HG02623 (cell line): ENCODE measurements around the gene MRS2.
A peak's percentile ranks its signal among the peaks of the same experiment; 100 is the strongest.
"Not testable (repeated sequence)": the region's sequence is repeated elsewhere in the genome, so short reads cannot be mapped to it uniquely, and the experiment has no call there.

Source experiments
- ATAC-seq: cut with Tn5 transposase; IDR thresholded peaks from one replicate; pipeline ENCODE4 v1.9.1; 2021; ENCODE audit warnings: moderate library complexity; ENCODE audit not compliant: unreplicated experiment

The MRS2 gene

DNA sequence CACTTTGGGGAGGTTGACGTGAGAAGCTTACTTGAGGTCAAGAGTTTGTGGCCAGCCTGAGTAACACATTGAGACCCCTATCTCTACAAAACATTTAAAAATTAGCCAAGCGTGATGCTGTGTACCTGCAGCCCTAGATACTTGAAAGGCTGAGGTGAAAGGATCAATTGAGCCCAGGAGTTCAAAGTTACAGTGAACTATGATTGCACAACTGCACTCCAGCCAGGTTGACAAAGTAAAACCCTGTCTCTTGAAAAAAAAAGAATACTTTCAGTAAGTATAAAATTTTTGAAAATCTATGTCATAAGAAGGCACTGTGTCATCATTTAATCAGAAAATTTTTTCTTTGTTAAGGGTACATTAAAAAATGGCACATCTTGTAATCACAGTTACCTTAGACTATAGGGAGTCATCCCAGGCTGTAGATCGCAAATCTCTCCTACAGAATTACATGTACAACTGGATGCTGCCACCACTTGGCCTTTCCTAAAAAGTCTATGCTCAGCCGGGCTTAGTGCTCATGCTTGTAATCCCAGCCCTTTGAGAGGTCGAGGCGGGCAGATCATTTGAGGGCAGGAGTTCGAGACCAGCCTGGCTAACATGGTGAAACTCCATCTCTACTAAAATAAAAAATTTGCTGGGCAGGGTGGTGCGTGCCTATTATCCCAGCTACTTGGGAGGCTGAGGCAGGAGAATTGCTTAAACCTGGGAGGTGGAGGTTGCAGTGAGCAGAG lies 17.0 kb upstream of the MRS2 start:
- no peak for ATAC-seq

DNA sequence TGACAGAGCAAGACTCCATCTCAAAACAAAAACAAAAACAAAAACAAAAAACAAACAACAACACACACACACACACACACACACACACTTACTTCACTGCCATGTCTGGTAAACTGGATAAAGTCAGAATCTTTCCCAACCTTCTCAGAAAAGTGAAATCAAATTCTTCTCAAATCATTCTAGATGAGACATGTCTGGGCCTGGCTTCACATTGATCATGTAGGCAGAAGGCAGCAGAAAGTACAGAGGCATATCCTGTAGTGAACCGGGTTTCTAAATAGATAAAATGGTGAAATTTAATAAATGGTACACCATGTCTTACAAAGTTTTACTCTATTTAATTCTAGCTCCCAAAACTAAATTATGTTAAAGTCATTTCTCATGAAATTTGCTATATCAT lies 14.9 kb upstream of the MRS2 start:
- no peak for ATAC-seq

DNA sequence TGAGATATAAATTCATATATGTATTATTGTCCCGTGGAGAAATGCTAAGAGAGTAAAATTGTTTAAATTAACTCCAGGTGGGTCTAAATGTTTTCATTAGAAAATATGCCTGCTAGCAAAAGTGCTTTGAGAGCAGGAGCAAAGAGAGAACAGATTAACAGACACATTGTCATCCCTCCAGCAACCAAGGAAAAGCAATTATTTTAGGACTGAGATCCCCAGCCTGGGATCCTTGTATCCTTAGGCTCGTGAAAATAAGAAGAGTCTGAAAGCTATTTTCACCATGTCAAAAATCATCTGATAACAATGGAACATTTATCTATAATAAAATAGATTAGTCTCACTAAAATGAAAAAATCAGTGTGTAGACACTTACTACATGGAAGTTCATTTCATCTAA lies 11.5 kb upstream of the MRS2 start:
- no peak for ATAC-seq

DNA sequence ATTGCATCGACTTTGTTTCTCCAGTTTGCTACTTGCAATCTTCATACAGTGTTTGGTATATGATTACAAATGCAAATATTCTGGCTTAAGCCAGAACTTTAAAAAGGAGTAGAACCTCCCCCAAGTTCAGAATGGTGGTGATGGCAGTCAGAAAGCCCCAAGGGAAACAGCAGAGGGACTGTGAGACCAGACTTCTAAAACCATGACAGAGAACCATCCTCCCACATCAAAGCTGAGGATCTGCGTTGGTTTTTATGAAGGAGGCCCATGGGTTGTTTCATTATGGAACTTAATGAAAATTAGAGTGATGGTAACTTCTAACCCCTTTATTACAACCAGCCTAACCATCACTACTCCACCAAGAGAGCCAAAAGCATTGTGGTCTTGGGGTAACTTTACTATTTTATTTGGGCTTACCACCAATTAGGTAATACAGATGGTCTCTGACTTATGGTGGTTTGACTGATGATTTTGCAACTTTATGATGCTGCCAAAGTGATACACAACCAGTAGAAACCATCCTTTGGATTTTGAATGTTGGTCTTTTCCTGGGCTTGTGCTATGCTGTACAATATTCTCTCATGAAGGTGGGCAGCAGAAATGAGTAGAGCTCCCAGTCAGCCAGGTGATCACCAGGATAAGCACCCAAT lies 10.9 kb upstream of the MRS2 start:
- ATAC-seq, result peak; percentile 75

DNA sequence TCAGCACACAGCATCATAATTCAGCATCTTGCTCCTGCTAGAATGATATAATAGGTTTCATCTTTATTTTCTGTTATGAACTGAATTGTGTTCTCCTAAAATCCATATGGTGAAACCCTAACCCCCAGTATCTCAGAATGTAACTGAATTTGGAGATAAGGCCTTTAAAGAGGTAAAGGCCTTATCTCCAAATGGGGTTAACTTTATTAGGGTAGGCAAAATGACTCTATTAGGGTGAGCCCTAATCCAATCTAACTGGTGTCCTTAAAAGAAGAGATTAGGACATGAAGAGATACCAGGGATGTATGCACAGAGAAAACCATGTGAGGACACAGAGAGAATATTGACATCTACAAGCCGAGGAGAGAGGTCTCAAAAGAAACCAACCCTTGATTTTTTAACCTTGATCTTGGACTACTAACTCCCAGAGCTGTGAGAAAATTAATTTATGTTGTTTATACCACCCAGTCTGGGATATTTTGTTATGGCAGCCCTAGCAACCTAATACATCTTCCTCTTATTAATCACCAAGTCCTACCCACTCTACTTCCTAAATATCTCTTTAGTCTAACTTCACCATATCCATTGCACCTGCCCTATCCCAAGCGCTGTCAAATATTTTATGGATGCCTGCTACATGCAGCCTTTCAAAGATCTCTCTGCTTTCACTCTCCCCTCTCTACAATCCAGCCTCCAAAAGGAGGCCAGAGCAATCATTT lies 8.5 kb upstream of the MRS2 start:
- ATAC-seq, result no peak

DNA sequence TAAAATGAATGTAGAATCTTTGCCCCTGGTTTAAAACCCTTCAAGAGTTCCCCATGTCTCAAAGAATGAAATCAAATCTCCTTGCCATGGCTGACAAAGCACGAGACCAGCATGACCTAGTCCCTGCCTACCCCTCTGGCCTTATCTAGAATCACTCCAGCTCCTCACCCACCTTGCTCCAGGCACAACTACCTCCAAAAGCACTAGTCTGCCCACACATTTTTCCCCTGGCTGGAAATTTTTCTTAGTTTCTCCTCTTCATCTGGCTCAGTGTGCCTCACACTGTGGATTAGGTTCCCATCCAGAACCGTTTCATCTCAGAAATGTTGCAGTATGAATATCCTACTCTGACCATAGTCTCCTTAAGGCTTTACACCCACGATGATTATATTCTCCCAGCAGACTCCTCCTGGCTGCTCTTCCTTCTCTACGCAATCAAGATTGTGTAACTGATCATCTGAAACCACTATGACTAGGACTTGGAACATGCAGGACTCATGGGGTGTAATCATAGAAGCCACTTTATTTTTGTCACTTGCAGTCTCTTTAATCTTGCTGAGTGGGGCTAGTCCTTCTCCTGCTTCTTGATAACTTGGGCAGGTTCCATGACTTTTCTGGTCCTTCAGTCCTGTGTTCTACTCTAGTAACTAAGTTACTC lies 7.8 kb upstream of the MRS2 start:
- no peak for ATAC-seq

DNA sequence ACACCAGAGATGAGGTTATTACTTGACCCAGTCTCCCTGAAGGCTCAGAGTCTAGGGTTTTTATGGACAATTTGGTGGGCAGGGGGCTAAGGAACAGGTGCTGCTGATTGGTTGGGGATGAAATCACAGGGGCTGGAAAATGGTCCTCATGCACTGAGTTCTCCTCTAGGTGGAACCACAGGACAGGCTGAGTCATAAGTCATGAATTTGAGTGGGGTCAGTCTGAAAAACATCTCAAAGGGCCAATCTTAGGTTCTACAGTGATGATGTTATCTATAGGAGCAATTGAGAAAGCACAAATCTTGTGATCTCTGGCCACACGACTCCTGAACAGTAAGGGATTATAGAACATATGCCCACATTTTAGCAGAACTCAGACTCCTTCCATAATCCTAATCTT lies 5.9 kb upstream of the MRS2 start:
- no peak for ATAC-seq

DNA sequence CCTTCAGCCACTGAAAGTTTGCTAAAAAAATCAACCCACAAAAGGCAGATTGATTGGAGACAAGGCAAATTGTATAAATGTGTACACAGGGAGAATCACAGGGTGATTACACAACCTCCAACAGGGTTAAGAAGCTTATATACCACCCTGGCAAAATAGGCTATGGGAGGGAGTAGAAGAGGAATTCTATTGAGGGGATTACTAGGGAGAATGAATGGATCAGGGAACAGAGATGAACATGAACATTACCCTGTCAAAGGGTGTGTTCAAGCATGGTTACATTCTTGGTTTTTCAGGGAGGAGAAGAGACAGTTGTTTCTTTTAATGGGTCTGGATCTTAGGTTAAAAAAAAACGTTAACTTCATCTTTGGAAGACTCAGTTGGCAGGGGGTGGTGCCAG lies 5.1 kb upstream of the MRS2 start:
- no peak for ATAC-seq

DNA sequence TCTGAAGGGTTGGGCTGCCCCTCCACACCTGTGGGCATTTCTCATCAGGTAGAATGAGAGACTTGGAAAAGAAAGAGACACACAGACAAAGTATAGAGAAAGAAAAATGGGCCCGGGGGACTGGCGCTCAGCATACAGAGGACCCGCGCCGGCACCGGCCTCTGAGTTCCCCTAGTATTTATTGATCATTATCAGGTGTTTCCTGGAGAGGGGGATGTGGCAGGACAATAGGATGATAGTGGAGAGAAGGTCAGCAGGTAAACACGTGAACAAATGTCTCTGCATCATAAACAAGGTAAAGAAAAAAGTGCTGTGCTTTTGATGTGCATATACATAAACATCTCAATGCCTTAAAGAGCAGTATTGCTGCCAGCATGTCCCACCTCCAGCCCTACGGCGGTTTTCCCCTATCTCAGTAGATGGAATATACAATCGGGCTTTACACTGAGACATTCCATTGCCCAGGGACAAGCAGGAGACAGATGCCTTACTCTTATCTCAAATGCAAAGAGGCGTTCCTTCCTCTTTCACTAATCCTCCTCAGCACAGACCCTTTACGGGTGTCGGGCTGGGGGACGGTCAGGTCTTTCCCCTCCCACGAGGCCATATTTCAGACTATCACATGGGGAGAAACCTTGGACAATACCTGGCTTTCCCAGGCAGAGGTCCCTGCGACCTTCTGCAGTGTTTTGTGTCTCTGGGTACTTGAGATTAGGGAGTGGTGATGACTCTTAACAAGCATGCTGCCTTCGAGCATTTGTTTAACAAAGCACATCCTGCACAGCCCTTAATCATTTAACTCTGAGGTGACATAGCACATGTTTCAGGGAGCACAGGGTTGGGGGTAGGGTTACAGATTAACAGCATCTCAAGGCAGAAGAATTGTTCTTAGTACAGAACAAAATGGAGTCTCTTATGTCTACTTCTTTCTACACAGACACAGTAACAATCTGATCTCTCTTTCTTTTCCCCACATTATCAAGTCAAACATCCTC lies 2.4 kb upstream of the MRS2 start:
- ATAC-seq, result not testable (repeated sequence)

DNA sequence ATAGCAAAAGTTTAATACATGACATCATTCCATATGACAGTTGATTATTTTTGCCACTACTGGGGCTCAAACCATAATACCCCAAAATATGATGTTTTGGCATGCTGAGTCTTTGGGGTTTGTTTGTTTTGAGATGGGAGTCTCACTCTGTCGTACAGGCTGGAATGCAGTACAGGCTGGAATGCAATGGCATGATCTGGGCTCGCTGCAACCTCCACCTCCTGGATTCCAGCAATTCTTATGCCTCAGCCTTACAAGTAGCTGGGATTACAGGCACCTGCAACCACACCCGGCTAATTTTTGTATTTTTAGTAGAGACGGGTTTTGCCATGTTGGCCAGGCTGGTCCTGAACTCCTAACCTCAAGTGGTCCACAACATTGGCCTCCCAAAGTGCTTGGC lies 1.3 kb upstream of the MRS2 start:
- ATAC-seq, result no peak

DNA sequence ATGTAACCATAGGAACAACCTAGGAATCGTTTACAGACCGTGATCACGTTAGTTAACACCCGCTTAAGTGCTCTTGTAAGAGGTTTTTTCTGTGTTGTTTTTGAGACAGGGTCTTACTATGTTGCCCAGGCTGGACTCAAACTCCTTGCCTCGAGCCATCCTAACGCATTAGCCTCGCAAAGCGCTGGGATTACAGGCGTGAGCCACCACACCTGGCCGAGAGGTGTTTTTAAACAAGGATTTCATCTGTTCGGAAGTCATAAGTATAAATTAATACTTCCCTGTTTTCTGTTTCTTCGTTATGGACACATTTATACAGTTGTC lies 727 bp downstream of the MRS2 start:
- ATAC-seq, result no peak

DNA sequence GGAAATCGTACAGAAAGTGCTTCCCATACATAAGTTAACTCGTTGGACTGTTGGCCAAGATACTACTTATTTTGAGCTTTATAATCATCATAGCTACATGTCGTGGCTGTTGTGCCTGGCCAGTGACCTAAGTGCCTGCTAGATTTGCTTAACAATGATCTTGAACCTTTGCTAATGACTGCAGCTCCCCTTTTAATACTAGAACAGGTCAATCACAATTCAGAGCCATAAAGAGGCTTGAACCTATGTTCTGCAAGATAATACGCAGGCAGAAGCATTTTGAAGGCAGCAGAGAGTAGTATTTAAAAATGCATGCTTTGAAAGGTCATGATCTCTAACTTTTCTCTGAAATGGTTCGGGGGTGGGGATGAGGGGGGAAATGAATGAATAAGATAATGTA lies 2.5 kb downstream of the MRS2 start:
- no peak for ATAC-seq

DNA sequence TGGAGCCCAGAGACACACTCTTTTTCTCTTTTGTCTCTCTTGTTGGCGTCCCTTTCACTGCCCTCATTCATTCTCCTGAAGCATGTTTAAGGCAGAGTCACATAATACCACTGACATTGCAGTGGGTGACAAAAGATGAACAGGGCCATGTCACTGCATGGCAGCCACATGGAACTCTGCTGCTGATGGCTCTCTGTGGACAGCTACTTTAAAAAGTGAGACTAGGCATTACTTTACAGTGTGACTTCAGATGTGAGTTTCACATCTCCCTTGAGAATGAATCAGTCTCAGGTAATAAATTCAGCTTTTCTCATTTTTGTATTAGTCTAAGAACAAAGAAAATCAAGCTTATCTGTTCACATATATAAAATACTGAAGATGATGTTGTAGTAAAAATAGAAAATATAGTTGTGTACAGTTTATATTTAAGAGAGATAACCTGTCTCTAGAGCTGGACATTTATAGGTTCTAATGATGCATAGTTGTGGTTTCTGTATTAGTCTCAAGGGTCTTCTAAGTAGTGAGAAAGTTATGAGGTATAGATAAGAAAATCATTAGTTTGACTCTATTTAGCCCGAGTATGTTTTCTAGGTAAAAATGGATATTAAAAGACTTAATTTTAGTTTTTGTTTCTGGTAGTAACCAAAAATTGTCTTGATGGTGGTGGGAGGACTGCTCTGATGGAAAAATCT lies 6.1 kb downstream of the MRS2 start:
- peak; percentile 86 for ATAC-seq

DNA sequence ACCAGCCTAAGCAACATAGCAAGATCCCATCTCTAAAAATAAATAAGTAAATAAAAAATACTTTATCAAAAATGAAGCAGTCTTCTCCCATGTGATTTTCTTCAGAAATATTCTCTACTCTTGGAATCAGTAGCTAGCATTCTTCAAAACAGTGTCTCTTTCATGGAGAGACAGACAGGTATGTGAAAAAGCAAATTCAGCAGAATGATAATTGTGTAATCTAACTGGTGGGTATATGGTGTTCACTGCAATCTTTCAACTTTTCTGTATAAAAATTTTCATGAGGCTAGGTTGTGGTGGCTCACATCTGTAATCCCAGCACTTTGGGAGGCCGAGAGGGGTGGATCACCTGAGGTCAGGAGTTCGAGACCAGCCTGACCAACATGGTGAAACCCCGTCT lies 7.9 kb downstream of the MRS2 start:
- ATAC-seq, result no peak

DNA sequence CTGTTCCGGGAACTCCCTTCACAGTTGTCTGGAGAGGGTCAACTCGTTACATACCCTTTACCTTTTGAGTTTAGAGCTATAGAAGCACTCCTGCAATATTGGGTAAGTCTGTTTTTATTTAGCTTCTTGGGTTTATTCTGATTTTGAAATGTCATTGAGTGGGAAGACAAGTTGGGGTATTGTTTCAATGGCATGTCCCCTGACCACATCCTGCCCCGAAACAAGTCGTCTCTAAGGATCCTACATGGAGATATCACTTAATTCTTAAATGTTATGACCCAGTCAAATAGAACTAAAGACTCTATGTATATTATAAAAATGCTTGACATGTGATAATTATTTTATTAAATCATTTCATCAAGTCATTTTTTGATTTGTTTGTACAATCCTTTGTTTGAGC lies 9.6 kb downstream of the MRS2 start:
- no peak for ATAC-seq

DNA sequence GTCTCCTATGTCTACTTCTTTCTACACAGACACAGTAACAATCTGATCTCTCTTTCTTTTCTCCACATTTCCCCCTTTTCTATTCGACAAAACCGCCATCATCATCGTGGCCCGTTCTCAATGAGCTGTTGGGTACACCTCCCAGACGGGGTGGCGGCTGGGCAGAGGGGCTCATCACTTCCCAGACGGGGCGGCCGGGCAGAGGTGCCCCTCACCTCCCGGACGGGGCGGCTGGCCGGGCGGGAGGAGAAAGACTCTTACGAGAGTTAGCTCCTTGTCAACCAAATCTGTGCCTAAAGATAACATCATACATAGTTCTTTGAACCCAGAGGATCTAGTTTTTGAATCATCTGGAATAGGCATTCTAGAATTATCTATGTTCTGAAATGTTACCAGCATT lies 11.8 kb downstream of the MRS2 start:
- not testable (repeated sequence) for ATAC-seq

DNA sequence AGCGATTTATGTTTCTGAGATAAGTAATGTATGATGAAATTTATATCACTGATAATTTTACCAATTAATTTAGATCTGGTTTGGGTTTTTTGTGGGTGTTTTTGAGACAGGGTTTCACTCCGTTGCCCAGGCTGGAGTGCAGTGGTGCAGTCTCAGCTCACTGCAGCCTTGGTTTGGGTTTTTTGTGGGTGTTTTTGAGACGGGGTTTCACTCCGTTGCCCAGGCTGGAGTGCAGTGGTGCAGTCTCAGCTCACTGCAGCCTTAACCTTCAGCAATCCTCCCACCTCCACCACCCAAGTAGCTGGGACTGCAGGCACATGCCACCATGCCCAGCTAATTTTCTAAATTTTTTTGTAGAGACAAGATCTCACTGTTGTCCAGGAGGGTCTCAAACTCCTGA lies 13.0 kb downstream of the MRS2 start:
- ATAC-seq, result peak; percentile 89

DNA sequence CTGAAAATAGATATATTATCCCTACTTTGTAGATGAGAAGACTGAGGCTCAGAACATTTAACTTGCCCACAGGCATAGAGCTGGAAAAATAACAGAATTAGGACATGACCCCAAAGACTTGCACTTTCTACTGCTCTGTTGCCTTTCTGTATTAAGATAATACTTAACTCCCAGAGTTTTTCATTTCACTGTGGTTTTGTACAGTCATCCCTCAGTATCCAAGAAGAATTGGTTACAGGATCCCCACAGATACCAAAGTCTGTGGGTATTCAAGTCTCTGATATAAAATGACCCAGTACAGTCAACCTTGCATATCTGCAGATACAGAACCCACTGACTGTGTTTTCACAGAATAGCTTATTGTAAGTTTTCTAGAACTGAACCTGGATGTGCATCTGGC lies 16.8 kb downstream of the MRS2 start:
- ATAC-seq, result no peak

DNA sequence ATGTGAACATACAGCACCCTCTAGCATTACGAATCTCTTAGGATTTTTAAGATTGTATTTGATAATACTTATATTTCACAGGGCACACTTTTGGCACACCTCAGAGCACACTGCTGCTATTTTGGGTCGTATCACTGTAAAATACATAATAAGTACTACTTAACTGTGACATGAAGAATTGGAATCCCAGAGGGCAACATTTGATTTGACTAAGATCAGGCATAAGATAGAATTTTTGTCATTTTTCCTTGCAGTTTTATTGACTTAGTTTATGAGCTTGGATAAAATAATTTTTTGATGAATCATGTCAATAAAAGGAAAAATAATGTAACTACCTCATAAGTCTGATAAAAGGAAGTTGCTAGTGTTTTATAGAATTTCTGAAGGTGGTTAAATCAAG lies 22.4 kb downstream of the MRS2 start:
- ATAC-seq, result no peak
